ENCODE data around the gene CSF1R.

The CSF1R gene

DNA sequence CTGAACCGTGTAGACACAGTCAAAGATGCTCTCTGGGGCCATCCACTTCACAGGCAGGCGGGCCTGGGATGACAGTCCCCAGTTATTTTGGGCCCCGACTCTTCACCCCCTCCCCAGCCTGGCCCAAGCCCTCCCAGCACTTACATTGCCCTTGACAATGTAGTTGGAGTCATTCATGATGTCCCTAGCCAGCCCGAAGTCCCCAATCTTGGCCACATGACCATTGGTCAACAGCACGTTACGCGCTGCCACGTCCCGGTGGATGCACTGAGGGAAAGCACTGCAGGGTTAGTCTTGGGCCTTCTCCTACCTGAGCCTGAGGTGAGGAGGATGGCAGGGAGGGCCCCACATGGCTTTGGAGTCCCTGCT is 30.3 kb downstream of the CSF1R start:
- H3K27ac ChIP-seq (ENCODE audit: low read length) = no peak overlapping the region
- no peaks in the 10 kb centered on the region for H3K9me3 ChIP-seq (ENCODE audit: insufficient read depth, low read length)
- no peak overlapping the region for H3K9ac ChIP-seq (ENCODE audit: low read length)
- H4K20me1 ChIP-seq (ENCODE audit: insufficient read depth, low read length) = no peaks in the 10 kb centered on the region
- no peaks in the 10 kb centered on the region for H3K79me2 ChIP-seq (ENCODE audit: low read length)
- peaks cover 7% of the 10 kb centered on the region for H3K4me1 ChIP-seq (ENCODE audit: low read length)
- H3K4me2 ChIP-seq (ENCODE audit: low read length) = no peak overlapping the region
- H3K27me3 ChIP-seq (ENCODE audit: low read depth, low read length) = no peaks in the 10 kb centered on the region
- H2AFZ ChIP-seq (ENCODE audit: low read depth, low read length) = no peak overlapping the region
- no peak for TF ChIP-seq EZH2phosphoT487 (IDR thresholded peaks at IDR 0.05; ENCODE audit: low read depth)
- TF ChIP-seq, protein P1, sequence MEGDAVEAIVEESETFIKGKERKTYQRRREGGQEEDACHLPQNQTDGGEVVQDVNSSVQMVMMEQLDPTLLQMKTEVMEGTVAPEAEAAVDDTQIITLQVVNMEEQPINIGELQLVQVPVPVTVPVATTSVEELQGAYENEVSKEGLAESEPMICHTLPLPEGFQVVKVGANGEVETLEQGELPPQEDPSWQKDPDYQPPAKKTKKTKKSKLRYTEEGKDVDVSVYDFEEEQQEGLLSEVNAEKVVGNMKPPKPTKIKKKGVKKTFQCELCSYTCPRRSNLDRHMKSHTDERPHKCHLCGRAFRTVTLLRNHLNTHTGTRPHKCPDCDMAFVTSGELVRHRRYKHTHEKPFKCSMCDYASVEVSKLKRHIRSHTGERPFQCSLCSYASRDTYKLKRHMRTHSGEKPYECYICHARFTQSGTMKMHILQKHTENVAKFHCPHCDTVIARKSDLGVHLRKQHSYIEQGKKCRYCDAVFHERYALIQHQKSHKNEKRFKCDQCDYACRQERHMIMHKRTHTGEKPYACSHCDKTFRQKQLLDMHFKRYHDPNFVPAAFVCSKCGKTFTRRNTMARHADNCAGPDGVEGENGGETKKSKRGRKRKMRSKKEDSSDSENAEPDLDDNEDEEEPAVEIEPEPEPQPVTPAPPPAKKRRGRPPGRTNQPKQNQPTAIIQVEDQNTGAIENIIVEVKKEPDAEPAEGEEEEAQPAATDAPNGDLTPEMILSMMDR (IDR thresholded peaks at IDR 0.05; ENCODE audit: low read depth, low read length) = no peak
- peaks cover 11% of the 10 kb centered on the region for H3K36me3 ChIP-seq (replicated peaks; ENCODE audit: low read depth, low read length)
- no peak overlapping the region for H3K4me3 ChIP-seq (ENCODE audit: low read length)

DNA sequence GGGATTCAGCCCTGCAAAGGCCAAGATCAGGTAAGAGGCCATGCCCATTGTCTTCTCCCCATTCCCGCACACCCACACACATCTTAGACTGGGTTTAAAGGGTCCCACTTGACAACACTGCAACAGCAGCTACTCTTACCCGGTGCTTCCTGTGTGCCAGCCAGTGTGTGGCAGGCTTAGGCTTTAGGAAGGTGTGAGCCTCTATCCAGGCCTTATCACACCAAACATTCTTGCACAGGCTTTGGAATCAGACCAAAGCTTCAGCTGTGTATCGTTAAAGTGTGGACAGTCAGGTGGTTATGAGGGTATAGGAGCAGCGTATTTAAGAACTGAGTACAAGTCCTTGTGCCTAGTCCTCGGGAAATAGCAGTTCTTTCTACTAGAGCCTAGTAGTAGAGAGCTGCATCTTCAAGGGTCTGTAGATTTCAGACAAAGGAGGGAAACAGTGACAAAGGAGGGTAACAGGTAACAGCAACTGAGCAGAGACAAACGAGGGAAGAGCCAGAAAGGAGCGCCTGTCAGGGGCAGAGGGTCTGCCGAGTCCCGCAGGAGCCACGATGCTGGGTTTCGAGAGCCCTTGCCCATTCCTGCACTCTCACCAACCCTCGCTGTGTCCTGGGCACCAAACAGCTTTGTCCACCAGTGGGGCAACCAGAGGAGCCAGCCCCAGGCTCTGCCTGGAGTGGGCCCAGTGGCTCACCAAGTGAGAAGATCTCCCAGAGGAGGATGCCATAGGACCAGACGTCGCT is 30.9 kb downstream of the CSF1R start:
- no peaks in the 10 kb centered on the region for H3K9me3 ChIP-seq (ENCODE audit: insufficient read depth, low read length)
- H2AFZ ChIP-seq (ENCODE audit: low read depth, low read length) = no peak overlapping the region
- no peak overlapping the region for H3K4me3 ChIP-seq (ENCODE audit: low read length)
- TF ChIP-seq, protein P1 (IDR thresholded peaks at IDR 0.05; ENCODE audit: low read depth, low read length) = no peak
- no peak for TF ChIP-seq EZH2phosphoT487 (IDR thresholded peaks at IDR 0.05; ENCODE audit: low read depth)
- H3K79me2 ChIP-seq (ENCODE audit: low read length) = no peaks in the 10 kb centered on the region
- peaks cover 7% of the 10 kb centered on the region for H3K4me1 ChIP-seq (ENCODE audit: low read length)
- H3K27ac ChIP-seq (ENCODE audit: low read length) = no peak overlapping the region
- no peaks in the 10 kb centered on the region for H4K20me1 ChIP-seq (ENCODE audit: insufficient read depth, low read length)
- H3K27me3 ChIP-seq (ENCODE audit: low read depth, low read length) = no peaks in the 10 kb centered on the region
- no peak overlapping the region for H3K9ac ChIP-seq (ENCODE audit: low read length)
- peaks cover 11% of the 10 kb centered on the region for H3K36me3 ChIP-seq (replicated peaks; ENCODE audit: low read depth, low read length)
- H3K4me2 ChIP-seq (ENCODE audit: low read length) = no peak overlapping the region

DNA sequence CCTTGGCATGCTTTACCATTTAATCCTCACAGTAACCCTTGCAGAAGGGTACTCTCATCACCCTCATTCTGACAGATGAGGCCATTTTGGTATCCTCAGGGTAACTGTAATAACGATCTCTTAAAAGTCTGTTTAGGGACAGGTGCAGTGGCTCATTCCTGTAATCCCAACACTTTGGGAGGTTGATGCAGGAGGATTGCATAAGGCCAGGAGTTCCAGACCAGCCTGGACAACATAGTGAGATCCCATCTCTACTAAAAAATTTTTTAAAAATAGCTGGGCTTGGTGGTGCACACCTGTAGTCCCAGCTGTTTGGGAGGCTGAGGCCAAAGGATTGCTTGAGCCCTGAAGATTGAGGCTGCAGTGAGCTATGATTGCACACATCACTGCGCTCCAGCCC is 31.8 kb downstream of the CSF1R start:
- Histone ChIP-seq H3K36me3 (replicated peaks; ENCODE audit: low read depth, low read length) (peaks cover 11% of the 10 kb centered on the region), H2AFZ (ENCODE audit: low read depth, low read length) (no peak overlapping the region), H3K27me3 (ENCODE audit: low read depth, low read length) (no peaks in the 10 kb centered on the region), H3K4me1 (ENCODE audit: low read length) (peaks cover 7% of the 10 kb centered on the region), H3K9ac (ENCODE audit: low read length) (no peak overlapping the region), H3K9me3 (ENCODE audit: insufficient read depth, low read length) (no peaks in the 10 kb centered on the region), H3K27ac (ENCODE audit: low read length) (no peak overlapping the region), H3K4me2 (ENCODE audit: low read length) (no peak overlapping the region), H4K20me1 (ENCODE audit: insufficient read depth, low read length) (no peaks in the 10 kb centered on the region), H3K4me3 (ENCODE audit: low read length) (no peak overlapping the region), H3K79me2 (ENCODE audit: low read length) (no peaks in the 10 kb centered on the region)
- no peak for TF ChIP-seq EZH2phosphoT487 (IDR thresholded peaks at IDR 0.05; ENCODE audit: low read depth)

DNA sequence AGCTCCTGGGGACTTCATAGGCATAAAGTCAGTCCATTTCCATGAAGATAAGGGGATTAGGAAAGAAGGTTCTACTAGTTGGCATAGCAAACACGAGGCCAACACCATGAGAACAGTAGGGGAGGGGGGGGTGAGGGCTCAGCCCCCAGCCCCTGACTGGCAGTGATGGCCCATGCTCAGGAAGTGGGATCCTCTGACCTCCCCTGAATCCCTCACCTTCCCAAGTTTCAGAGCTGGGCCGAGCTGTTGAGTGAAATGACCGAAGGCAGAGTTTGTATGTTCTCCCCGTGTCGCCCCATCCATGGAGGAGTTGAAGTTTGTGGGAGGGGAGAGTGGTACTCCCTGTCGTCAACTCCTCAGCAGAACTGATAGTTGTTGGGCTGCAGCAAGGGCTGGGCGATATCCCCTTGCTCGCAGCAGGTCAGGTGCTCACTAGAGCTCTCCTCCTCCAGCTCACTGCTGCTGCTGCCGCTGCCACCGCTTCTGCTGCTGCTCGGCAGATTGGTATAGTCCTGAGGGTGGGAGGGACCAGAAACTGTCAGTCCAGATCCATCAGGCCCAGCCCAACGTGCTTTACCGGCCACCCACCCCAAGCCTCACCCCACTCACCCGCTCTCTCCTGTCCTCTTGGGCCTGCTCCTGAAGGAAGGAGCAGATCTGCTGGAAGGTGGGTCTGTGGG is 32.5 kb downstream of the CSF1R start:
- Histone ChIP-seq H4K20me1 (ENCODE audit: insufficient read depth, low read length) (no peaks in the 10 kb centered on the region), H2AFZ (ENCODE audit: low read depth, low read length) (no peak overlapping the region), H3K36me3 (replicated peaks; ENCODE audit: low read depth, low read length) (peaks cover 18% of the 10 kb centered on the region), H3K79me2 (ENCODE audit: low read length) (no peaks in the 10 kb centered on the region), H3K27me3 (ENCODE audit: low read depth, low read length) (no peaks in the 10 kb centered on the region), H3K4me2 (ENCODE audit: low read length) (no peak overlapping the region), H3K4me3 (ENCODE audit: low read length) (no peak overlapping the region), H3K27ac (ENCODE audit: low read length) (no peak overlapping the region), H3K4me1 (ENCODE audit: low read length) (peaks cover 6% of the 10 kb centered on the region), H3K9me3 (ENCODE audit: insufficient read depth, low read length) (no peaks in the 10 kb centered on the region), H3K9ac (ENCODE audit: low read length) (no peak overlapping the region)
- TF ChIP-seq EZH2phosphoT487 (IDR thresholded peaks at IDR 0.05; ENCODE audit: low read depth) = no peak
- TF ChIP-seq, protein P1 (IDR thresholded peaks at IDR 0.05; ENCODE audit: low read depth, low read length) = no peak
